GM18873 (cell line): ENCODE data around the gene GNB1L.
"Not testable (repeated sequence)": the region's sequence is repeated elsewhere in the genome, so short reads cannot be mapped to it uniquely, and the experiment has no call there.

ENCODE experiments used
- ATAC-seq: cut with Tn5 transposase; IDR thresholded peaks from one replicate; pipeline ENCODE4 v1.9.1; 2021; ENCODE audit warnings: mild to moderate bottlenecking, moderate library complexity, moderate number of reproducible peaks; ENCODE audit not compliant: unreplicated experiment, low FRiP score

The GNB1L gene

GRCh38 chr22:19846620-19847344 is 7.9 kb downstream of the GNB1L start:
- ATAC-seq = no peak

GRCh38 chr22:19845054-19845722 is 9.5 kb downstream of the GNB1L start:
- no peak for ATAC-seq

GRCh38 chr22:19844377-19845053 is 10.2 kb downstream of the GNB1L start:
- ATAC-seq = no peak

GRCh38 chr22:19843857-19844376 is 10.8 kb downstream of the GNB1L start:
- ATAC-seq = no peak

DNA sequence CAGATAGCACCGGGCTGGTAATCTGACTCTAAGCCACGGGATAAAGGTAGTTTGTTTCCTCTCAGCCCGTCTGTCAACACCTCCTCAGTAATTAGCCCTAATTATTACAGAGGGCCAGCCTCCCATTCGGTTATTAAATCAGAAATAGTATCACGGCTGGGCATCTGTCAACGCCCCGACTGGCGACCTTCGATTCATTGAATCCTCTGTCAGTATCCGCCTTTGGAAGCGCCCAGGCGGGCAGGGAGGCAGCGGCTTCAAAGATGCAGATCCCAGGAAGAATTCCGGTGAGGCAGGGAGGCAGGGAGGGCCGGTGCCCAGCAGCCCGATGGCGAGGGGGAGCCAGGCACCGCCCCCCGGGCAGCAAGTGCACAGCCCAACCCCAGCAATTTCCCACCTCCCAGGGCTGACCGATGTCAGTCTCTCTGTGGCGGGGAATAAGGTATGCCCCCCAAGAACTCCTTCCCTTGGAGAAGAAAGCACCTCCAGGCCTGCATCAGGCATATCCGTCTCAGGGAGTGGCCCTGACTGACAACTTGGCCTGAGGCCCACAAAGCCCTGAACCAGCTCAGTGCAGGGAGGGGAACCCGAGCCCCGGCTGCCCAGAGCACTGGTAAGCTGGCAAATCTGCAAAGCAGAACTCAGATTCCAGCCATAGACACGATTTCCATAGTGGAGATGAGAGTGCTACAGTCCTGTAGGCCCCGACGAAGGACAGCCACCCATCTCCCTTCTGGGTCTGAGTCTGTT is 11.4 kb downstream of the GNB1L start:
- no peak for ATAC-seq

GRCh38 chr22:19842393-19843106 is 12.1 kb downstream of the GNB1L start:
- ATAC-seq = no peak

GRCh38 chr22:19841641-19842392 is 12.9 kb downstream of the GNB1L start:
- no peak for ATAC-seq

DNA sequence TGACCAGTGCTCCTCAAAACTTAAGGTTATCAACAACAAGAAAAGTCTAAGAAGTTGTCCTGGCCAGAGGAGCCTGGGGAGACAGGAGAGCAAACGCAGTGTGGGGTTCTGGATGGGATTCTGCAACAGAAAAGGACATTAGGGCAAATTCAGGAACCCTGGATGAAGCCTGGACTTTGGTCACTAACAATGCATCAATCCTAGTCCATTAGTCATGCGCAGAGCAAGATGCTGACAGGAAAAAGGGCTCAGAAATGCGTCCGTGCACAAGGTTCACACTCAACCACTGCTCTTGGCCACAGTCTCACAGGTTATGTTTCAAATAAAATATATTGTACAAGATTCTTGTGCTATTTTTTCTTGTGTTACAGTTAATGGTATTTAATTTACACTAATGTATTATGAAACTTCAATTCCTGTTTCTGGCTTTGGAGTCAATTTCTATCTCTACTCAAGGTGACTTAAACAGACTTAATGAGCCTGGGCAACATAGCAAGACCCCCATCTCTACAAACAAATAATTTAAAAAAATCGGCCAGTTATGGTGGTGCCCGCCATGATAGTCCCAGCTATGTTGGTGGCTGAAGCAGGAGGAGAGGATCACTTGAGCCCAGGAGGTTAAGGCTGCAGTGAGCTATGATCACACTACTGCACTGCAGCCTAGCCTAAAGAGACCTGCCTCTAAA is 13.6 kb downstream of the GNB1L start:
- no peak for ATAC-seq

DNA sequence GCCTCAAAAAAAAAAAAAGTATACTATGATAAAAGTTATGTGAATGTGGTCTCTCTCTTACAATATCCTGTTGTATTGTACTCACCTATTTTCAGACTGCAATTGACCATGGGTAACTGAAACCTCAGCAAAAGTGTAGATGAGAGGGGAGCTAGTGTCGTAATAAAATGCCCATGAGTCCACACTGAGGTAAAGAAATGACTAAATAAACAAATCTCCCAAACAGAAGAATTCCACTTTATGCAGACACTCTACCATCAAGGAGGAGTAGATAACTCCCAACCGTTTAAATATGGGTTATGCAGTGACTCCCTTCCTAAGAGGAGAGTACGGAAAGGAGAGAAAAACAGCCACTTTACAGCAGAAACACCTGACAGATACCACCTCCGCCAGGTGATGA is 14.6 kb downstream of the GNB1L start:
- no peak for ATAC-seq

GRCh38 chr22:19837915-19838314 is 16.8 kb downstream of the GNB1L start:
- ATAC-seq = no peak

- no peak for ATAC-seq
Observed at GRCh38 chr22:19836512-19836911, 18.2 kb downstream of the GNB1L start.

DNA sequence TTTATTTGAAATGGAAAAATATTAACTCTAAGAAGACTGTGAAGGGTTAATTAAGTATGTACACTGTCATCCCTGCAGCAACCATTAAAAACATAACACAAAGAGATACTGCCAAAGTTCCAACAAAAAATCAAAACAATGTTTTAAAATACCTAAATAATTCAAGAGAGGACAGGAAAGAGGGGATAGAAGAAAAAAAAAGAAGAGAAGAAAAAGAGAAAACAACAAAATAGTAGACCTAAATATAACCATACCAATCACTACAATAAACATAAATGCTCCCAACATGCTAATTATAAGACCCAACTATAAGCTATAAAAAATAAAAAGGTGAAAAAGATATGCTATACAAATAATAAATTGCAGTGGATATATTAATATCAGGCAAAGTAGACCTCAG is 20.1 kb downstream of the GNB1L start:
- ATAC-seq = no peak

GRCh38 chr22:19833327-19833726 is 21.3 kb downstream of the GNB1L start:
- ATAC-seq = not testable (repeated sequence)

- no peak for ATAC-seq
Observed at GRCh38 chr22:19832476-19833108, 22.1 kb downstream of the GNB1L start.

DNA sequence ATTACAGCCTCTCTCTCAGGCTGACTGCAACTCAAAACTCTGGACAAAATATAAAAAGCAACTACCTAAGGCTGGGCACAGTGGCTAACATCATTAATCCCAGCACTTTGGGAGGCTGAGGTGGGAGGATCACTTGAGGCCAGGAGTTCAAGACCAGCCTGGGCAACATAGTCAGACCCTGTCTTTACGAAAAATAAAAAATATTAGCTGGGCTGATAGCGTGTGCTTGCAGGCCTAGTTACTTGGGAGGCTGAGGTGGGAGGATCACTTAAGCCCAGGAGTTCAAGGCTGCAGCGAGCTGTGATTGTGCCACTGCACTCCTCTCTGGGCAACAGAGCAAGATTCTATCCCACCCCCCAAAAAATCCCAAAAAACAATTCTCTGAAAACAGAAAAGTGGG is 22.7 kb downstream of the GNB1L start:
- not testable (repeated sequence) for ATAC-seq

- no peak for ATAC-seq
Observed at GRCh38 chr22:19831016-19831415, 23.7 kb downstream of the GNB1L start.

DNA sequence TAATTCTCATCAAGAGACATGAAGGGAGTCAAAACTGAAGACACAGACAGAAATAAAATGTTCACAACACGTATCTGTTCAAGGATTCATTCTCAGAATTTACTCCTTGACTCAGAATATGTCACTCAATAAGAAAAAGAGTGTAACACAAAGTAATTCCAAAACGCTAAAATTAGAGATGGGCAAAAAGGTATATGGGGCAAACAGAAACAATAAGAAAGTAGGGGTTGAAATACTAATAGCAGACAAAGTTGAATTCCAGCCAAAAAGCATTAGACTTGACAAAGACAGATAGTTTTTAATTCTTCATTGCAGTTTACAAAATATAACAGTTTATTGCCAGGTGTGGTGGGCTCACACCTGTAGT is 26.7 kb downstream of the GNB1L start:
- ATAC-seq = no peak

DNA sequence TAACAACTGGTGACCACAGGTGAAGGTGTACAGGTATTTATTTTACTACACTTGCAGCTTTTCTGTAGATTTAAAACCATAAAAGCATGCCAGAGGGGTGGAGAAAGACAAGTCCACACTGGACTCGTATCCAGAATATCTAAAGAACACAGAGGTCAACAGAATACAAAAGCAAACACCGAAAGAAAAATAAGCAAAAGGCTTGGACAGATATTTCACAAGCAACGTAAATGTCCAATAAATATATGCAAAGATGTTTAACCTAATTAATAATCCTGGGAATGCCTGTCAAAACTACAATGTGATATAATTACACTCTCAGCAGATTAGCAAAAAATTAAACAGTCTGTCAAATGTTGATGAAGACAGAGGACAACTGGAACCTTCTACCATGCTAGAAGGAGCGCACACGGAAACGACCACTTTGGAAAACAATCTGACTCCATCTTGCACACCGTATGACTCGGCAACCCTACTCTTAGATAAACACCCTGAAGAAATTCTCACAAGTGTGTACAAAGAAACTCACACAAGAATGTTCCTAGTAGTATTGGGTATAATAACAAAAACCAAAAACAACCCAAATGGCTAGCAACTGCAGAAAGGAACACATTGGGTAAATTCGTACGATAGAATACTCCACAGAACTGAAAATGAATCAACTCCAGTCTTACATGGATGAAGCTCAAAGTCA is 27.2 kb downstream of the GNB1L start:
- no peak for ATAC-seq
